Stimulated activated CD4-positive, alpha-beta T cell treated with anti-CD3 and anti-CD28 coated beads, Interleukin-2, amount 100 ng/mL, for 24 hours (primary cell): ENCODE data around the gene ATP6V0E2.

ENCODE experiments used
- DNase-seq, 2 donors: peaks; one replicate each; pipeline ENCODE4 v3.0.0-alpha.2; 2020

ATP6V0E2 gene

DNA sequence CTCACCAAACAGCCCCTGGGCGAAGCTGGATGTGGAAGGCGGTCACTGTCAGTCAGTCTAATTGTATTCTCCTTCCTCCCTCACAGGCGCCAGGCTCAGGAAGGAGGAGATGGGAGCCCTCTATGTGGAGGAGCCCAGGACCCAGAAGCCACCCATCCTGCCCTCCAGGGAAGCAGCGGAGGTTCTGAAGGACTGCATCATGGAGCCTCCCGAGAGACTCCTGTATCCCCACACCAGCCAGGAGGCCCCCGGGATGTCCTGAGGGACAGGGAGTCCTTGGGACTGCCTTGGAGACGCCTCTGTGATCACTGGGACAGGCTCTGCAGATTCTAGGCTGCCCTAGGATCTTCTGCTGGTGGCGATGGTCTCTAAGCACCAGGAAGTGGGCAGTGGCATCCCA lies 9.7 kb upstream of the ATP6V0E2 start:
- DNase-seq = no peak

DNA sequence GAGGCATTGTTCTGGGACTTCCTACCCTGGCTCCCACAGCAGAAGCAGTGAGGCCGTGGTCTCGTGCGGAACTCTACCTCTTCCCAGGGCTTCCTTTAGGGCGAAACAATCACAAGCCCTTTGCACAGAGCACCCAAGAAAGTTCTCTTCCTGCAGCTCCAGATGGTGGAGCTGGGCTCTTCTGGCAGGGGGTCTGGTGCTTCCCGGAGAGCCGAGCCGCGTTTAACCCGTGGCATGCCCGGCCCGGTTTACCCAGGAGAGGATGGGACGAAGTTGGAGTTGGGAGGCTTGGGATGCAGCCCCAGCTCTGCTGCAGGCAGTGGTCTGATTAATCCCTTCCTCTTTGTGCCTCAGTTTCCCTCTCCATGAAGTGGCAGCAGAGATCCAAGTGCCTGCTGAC lies 9.0 kb upstream of the ATP6V0E2 start:
- no peak for DNase-seq

DNA sequence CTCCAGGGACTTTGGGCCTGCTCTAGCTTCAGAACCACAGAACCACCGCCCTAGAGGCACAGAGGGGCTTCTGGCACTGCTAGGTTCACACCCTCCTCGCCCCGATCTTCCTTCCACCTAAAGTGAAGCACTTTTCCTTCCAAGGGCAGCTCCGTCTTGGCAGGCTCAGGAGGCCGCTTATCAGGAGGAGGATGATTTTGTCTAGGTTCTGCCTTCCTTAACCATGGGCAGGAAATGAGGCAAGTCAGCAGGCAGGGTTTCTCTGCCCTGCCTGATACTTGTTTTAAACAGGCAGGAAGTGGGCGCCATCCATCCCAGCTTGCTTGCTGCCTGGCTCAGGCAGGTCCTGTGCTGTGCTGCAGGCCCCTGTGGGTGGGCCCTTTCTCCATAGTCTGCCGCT lies 8.3 kb upstream of the ATP6V0E2 start:
- peak; percentile 54 to 62 for DNase-seq

DNA sequence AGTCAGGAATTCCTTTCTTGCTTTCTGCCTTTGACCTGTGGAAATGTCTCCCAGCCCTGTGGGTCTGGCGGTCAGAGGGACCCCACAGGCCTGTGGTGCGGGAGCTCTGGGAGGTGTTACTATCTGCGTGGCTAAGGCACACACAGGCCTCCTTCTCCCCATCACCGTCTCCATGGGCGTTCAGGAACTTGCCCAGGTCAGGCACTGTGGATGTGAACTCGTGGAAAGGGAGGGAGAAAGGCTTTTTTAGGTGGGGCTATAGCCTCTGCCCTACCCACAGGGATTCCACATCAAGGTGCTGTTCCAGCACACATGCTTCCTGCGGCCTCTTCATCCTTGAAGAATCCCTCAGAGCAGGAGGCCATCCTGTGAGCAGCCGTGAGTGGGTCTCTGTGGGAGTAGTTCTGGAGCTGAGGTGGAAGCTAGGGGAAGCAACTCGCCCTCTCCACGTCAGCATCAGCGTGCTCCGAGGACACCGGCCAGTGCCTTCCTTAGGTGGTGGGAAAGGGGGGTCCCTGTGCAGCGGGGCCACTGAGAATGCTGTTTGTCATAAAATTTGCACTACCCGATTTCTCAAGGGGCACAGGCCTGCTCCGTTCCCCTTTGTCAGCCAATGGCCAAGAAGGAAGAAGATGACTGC lies 7.5 kb upstream of the ATP6V0E2 start:
- DNase-seq = no peak

DNA sequence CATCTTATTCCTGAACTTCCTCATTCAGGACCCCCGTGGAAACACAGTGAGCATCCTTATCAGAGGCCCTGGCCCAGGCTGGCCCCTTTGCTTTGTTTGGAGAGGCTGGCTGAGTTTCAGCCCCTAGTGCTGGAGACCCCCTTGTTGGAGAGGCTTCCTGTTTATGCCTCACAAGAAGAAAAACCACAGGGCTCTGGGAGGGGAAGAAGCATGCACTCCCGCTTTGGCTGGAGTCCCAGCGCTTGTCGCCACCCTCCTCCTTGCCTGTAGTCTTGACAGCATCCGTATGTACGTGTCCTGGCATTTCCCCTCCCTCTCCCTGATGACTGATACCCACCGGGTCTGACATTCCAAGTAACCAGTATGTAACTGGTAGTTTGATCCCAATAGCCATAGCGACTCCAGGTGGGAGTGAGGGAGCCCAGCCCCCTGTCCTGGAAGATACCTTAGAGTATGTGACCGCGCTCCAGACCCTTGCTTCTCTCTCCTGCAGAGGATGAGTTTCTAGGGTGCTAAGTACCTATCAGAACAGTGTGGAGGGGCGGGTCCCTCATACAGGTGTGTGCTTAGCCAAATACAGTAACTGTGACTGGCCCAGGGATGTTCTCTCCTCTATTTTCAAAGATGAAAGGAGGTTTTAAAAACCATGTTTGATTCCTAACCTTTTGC lies 6.9 kb upstream of the ATP6V0E2 start:
- DNase-seq = no peak

DNA sequence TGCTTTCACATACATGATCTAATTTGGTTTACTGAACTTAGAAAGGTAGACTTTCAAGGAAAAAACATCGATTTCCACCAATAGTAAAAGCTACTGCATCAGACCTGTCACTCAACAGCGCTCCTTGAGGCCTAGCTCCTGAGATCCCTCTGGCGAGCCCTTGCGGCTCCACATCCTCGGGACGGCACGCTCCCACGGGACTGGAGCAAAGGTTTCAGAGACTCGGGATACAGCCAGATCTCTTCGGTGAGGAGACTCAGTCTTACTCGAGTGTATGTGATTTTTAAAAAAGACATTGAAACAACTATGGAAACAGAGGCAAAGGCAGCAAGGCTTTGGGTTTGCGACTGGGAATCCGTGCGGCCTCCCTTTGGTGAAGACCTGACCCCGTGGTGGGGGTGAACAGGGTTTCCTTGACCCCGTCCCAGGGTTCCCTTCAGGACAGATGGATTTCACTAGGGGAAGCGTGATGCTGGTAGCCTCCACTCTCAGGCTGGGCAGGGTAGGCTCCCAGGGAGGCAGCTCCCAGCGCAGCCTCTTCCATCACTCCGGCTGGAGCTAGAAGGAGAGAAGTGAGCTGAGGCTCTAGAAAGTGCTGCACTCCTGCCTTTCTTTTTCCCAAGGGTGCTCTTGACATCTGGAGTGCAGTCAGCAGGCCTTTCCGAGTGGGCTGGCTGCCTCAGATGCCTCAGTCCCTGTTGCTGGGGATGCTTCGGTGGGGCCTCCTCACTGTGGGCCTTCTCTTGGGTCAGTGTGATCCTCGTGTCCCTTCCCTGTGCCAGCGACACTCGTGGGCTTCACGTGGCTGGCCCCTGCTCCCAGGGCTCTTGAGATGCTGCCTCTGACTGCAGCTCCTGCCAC lies 5.8 kb upstream of the ATP6V0E2 start:
- no peak for DNase-seq

DNA sequence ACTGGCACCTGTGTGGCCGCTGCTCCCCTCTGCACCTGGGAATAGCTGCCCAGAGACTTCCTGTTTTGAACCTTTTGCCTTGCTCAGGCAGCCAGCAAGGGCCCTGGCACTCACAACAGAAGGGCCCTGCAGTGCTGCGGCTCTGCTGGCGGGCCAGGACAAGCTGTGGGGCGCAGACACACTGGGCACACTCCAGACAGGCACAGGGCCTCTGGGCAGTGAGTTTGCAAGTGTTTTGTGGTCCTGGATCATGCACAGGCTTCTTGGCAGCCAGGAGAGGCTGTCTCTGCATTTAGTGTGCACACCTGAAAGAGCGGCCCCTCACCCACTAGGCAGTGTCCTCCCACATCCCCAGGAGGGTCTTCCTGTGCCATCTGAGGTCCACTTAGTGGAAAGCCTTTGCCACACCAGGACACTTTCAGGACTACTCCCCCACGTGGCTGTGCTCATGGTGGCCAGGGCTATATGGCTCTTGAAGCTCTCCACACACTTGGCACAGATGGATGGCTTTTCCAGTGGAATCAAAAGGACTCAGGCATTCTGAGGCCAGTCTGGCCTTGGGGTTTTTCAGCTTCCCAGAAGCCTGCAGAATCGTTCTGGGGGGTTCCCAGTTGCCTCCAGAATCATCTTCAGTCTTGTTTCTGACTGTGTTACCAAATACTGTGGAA lies 5.0 kb upstream of the ATP6V0E2 start:
- DNase-seq = no peak

DNA sequence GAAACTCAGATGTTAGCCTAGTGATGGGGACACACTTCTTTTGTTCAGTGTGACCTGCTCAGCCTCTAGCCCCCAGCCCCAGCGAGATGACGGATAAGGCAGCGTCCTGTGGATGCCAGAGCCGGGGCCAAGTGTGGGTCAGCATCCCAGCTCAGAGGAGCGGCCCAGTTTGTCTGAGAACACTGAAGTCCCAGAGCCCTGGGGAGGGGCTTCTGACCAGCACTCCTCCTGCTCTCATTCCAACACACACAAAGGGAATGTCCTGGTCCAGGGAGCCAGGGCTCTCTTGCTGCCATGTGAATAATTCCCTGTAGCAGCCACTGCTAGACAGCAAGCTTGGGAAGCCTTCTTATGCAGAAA lies 4.5 kb upstream of the ATP6V0E2 start:
- peak in 1 of 2 donors; percentile 17 for DNase-seq

DNA sequence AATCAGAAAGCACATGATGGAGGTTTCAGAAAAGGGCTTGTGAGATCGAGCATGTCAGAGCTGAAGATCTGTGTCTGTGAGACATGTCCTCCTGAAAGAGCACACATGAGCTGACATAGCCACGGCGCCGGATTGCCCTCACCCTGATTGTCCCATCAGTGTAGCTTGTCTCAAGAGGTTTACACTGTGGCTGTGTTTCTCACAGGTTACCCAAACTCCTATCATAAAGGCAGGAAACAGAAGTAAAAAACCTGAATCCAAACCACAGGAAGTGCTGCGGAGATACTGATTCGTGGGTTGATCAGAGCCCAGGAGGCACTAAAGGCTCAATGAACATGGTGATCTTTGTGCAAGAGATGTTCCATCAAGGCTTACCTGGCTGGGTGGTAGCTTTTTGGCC lies 3.9 kb upstream of the ATP6V0E2 start:
- DNase-seq = peak in 1 of 2 donors; percentile 33

DNA sequence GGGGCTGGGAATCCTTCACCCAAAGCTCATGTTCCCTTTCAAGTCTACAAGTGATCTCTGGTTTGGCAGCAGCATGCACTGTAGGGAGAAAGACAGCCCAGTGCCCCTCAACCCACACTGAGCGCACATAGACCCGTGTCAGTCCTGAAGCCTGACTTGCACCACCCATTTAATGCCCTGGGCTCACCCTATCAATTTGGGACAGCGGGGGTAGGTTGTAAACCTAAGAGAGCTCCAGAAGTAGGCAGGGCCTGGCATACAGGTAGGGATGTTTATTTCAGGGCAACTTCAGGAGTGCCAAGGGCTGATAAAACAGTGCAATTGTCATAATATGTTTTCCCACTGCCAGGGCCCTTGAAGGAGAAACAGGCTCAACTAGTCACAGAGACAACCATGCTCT lies 3.5 kb upstream of the ATP6V0E2 start:
- DNase-seq = no peak

DNA sequence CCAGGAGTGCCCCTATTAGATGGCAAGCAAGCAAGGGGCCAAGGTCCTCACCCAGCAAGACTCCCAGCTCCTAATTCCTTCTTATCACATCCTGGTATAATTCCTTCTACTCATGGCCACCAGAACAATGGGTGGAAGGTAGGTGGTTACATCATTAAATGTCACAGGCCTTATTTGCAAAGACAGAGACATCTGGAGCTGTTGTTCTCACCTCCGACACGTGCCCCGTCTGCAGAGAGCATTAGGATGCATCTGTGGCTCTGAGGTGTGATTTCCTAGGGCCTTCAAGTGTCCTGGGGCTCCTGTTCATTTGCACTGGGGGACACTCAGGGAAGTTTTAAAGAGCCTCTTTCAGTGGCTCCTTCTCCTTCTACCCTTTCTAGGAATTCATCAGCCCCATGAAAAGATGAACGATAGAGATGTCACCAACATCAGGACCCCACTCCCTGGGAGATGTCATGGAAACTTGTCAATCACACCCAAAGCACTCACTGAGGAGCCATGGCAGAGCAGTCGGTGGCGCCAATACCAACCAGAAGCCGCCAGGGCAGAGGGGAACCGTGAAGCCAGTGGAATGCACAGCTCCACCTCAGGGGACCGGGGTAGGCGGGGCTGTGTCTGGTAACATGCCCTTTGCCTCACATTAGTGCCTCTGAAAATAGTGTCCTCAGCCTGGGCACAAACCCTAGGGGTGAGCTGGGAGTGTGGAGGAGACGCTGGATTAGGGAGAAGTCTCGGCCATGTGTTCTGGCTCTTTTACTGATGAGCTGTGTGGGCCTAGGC lies 2.9 kb upstream of the ATP6V0E2 start:
- peak; percentile 41 to 47 for DNase-seq

DNA sequence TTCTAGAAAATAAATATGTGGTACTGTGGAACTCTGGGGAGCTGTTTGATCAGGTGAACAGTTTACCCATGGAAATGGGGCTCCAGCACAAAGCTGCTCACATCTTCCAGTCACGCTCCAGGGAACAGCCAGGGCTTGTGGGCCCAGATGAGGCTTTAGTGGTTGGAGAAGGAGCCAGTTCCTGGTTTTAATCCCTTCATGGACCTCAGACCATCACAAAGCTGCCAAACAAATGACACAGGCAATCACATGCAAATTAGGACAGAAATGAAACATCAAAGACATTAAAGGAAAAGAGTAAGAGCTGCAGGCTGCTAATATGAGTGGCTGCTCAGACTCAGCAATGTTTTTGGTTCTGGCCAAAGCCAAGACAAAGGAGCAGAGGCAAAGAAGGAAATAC lies 2.2 kb upstream of the ATP6V0E2 start:
- no peak for DNase-seq

DNA sequence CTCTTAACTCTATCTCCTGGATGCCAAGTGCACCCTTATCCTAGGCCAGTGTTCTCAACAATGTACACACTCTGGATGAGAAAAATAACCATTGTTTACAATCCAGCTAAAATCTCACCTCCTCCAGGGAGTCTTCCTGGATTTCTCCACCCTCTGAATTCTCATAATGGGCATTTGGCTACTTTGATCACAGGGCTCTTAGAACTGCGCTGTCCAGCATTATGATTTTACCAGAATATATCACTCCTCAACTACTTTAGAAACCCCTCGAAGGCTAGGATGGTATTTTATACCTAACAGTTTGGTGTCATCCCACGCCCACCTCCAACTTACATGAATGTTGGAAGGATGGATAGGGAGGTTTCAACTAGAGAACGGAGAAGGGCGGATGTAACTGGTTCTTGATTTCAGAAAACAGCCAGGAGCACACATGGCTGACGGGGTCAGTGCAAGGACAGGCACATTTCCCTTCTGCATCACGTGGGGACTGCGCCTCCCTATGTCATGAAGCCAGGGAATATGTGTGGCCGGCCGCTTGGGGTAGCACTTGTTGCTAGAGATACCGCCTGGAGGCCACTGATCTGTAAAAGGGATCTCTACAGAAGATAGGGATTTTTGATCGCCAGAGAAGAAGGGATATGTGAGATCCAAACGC lies 1.2 kb upstream of the ATP6V0E2 start:
- DNase-seq = peak; percentile 35 to 56

DNA sequence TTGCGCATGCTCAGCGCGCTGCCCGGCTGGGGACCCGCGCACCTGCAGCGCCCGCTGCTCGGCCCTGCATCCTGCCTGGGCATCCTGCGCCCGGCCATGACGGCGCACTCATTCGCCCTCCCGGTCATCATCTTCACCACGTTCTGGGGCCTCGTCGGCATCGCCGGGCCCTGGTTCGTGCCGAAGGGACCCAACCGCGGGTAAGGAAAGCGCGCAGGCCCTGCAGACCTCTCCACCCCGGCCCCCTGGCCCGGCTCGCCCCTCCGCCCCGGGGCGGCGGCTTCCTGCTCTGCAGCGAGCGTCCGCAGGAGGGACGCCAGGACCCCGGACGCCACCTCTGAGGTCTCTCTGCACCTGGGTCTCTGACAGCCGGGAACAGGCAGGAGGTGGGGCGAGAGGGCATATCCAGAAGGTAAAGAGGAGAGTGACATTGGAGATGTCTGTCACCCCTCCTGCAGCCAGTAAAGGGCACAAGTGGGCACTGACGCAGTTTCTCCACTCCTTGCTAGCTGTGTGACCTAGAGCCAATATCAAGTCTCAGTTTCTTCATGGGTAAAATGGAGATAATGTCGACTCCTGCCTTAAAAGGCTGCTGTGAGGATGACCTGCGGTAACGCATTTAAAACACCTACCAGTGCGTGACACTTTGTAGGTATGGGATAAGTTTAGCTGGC lies 338 bp downstream of the ATP6V0E2 start:
- DNase-seq = no peak

DNA sequence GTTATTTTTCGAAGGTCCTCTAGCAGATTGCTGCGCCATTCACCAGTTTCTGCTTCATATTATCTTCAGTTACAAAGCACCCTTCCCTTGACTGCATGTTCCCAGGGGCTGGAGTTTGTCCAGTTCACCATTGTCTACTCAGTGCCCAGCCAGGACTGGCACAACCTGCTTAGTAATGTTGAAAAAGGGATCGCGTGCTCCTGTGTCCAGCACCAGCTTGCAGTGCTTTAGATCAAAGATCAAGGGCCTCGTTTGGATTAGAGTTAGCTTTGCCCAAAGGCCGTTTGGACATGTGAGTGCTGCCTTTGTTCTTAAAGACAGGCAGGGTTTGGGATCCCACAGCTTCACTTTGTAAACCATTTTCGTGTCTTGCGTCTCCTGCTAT lies 867 bp downstream of the ATP6V0E2 start:
- DNase-seq = no peak

DNA sequence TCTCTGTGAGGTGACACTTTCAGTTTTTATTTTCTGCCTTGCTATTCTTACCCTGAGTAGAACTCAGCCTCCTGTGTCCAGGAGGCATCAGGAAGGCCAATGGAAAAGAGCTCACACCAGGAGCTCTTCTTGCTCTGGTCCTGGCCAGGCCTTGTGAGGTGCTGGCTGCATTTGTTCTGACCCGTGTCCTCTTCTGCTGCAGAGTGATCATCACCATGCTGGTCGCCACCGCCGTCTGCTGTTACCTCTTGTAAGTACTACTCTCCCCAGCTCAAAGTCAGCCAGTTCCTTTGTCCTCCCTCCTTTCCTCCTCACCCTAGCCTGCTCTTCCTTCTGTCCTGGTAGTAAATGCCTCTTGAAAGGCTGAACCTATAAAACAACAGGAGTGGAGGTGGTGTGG lies 1.6 kb downstream of the ATP6V0E2 start:
- DNase-seq = no peak

DNA sequence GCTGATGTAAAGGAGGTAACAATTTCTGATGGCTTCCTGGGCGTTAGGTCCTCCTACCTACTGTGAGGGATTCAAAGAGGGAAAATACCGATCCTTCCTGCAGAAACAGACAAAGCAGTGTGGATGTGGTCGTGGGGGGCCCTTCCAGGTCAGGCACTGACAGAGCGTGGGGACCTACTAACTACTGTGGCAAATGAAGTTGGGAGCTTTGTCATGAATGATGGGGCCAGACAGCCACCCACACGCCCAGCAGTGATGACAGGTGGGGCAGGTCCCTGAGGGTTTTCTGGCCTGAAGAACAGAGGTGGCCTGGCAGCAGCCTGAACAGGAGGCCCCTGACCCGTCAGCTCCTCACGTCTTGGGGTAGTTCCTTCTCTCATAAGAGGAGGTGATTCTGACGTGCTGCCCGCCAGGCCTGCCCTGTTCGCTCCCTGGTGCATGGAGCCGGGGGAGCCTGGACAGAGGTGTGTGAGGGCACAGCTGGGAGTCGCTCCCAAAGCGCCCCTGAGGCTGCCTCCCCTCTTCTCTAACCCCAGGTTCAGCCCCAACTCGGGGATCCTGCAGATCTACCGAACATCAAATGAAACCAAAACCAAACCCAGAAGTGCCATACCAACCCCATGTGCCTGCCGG lies 4.2 kb downstream of the ATP6V0E2 start:
- DNase-seq = no peak

DNA sequence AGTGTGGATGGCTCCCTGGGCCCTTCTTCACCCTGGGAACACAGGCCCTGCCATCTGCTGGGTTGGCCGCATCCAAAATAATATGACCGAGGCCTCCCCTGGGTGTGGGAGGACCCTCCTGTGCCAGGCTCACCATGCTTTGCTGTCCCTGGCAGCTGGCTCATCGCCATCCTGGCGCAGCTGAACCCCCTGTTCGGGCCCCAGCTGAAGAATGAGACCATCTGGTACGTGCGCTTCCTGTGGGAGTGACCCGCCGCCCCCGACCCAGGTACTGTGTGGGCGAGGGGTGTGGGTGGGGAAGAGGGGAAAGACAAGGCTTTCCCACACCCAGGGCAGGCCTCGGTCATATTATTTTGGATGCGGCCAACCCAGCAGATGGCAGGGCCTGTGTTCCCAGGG lies 4.8 kb downstream of the ATP6V0E2 start:
- DNase-seq = no peak

DNA sequence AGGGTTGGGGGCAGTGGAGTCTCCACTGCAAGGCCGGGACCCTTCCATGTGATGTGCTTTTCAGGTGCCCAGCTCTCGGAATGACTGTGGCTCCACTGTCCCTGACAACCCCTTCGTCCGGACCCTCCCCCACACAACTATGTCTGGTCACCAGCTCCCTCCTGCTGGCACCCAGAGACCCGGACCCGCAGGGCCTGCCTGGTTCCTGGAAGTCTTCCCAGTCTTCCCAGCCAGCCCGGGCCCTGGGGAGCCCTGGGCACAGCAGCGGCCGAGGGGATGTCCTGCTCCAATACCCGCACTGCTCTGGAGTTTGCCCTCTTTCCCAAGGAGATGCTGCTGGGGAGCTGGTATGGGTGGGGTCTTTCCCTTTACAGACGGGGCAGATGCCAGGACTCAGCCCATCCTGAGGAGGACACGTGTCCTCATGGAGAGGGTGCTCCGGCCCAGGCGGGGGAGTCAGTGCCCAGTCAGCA lies 5.5 kb downstream of the ATP6V0E2 start:
- DNase-seq = no peak

DNA sequence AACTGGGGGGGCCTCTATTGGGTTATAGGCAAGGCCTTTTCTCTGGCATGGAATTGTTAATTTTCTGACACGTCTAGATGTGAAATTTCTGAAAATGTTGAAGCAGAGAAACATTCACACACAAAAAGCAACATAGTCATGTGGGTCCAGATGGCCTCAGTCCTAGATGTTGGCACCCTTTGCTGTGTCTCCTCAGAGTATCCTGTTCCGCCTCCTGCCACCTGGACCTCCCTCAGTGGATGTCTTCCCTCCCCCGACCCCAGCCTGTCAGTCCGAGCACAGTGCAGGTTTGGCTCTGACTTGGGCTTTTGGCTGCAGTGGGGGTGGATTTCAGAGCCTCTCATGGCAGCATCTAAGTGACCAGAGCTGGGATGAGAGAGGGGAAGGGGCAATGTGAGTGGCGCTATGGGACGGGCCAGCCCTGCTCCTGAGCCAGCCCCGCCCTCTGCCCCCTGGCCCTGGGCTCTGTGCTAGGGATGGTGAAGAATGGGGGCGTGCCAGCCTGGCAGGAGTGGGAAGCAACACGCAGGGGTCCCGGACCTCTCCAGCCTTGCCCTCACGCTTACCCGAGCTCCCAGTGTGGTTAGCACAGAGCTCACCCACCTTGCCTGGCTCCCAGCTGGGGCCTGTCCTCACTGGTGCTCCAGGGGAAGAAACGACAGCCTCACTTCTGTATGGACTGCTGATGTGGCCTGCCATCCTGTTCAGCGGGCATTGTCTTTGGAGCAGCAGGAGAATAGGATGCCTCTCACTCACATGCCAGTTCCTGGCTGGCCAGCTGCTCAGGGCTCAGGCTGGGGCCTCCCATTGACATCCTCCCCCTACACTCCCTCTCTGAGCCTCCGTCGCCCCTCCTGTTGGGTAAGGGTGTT lies 6.2 kb downstream of the ATP6V0E2 start:
- no peak for DNase-seq
